ENCODE results near the gene FARP1.

The FARP1 gene

GRCh38 chr13:98134901-98135300, 8.0 kb upstream of the FARP1 start:
- no peak for DNase-seq

- DNase-seq, result no peak
Observed at GRCh38 chr13:98141091-98141490, 1.8 kb upstream of the FARP1 start.

- no peak for DNase-seq
Observed at GRCh38 chr13:98141509-98142379, 1.1 kb upstream of the FARP1 start.

- no peak for DNase-seq
Observed at GRCh38 chr13:98143157-98143553, 261 bp downstream of the FARP1 start.

GRCh38 chr13:98143601-98144026, 720 bp downstream of the FARP1 start:
- DNase-seq, result no peak

- DNase-seq, result no peak
Observed at GRCh38 chr13:98144027-98144741, 1.3 kb downstream of the FARP1 start.

GRCh38 chr13:98144801-98145350, 2.0 kb downstream of the FARP1 start:
- DNase-seq, result no peak

GRCh38 chr13:98147521-98147920, 4.6 kb downstream of the FARP1 start:
- no peak for DNase-seq

GRCh38 chr13:98150832-98151479, 8.1 kb downstream of the FARP1 start:
- no peak for DNase-seq

GRCh38 chr13:98155475-98156109, 12.7 kb downstream of the FARP1 start:
- no peak for DNase-seq

- DNase-seq, result no peak
Observed at GRCh38 chr13:98156259-98156658, 13.4 kb downstream of the FARP1 start.

- DNase-seq, result no peak
Observed at GRCh38 chr13:98157188-98157587, 14.3 kb downstream of the FARP1 start.

GRCh38 chr13:98157609-98158008, 14.7 kb downstream of the FARP1 start:
- no peak for DNase-seq

- DNase-seq, result no peak
Observed at GRCh38 chr13:98158172-98158899, 15.4 kb downstream of the FARP1 start.

GRCh38 chr13:98162935-98163334, 20.0 kb downstream of the FARP1 start:
- DNase-seq, result no peak

- DNase-seq, result no peak
Observed at GRCh38 chr13:98169331-98169730, 26.4 kb downstream of the FARP1 start.

GRCh38 chr13:98171900-98172589, 29.2 kb downstream of the FARP1 start:
- DNase-seq, result no peak

GRCh38 chr13:98172590-98173422, 29.9 kb downstream of the FARP1 start:
- DNase-seq, result no peak

GRCh38 chr13:98173431-98174152, 30.7 kb downstream of the FARP1 start:
- no peak for DNase-seq

GRCh38 chr13:98174307-98174706, 31.4 kb downstream of the FARP1 start:
- DNase-seq, result no peak

Data from activated CD4-positive, alpha-beta T cell treated with anti-CD3 and anti-CD28 coated beads, Interleukin-10, Interleukin-2, amounts not matched to agents 100 ng/mL and 50 ng/mL, durations not matched to agents 16 hours and 8 hours (primary cell).